Suprapubic skin (tissue), 4 donors: Measurements from ENCODE around the gene KLF13.

Experiments used
- POLR2A ChIP-seq, 2 donors: fragments of 450-650 bp; IDR thresholded peaks; one replicate each; pipeline ENCODE4 v1.6.1; 2017; ENCODE audit warnings: antibody characterized with exemption in 2 of 2, mild to moderate bottlenecking in 2 of 2, moderate library complexity in 2 of 2
- POLR2AphosphoS5 ChIP-seq, 3 donors: sonication (generic); formaldehyde crosslinking; IDR thresholded peaks; one replicate each; pipeline ENCODE4 v1.6.1; 2017; ENCODE audit warnings: antibody characterized with exemption in 3 of 3

DNA sequence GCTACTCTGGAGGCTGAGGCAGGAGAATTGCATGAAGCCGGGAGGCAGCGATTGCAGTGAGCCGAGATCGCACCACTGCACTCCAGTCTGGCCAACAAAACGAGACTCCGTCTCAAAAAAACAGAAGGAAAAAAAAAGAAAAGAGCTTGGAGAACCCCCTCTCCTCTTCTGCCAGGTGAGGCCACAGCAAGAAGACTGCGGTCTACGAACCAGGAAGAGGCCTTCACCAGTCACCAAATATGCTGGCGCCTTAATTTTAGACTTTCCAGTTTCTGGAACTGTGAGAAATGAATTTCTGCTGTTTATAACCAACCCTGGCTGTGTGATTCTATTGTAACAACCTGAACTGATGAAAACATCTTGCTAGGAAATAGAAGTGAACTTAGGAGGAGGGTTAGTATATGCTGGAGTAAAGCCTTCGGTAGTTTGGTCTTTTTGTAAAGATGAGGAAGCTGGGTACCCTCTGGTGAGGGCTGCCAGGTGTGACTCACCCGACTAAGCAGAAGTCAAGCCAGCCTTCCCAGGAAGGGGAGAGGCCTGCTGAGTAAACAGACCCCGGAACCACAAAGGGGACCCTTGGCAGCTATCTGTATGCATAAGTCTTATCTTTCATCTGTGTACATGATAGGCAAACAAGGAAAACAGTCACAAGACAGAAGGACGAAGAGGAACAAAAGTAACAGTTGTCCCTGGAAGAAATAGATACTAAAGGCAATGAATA lies 78.7 kb downstream of the KLF13 start:
- TF ChIP-seq POLR2A (IDR thresholded peaks at IDR 0.05) = no peak
- TF ChIP-seq POLR2AphosphoS5 (IDR thresholded peaks at IDR 0.05) = no peak
